SK-N-SH (cell line): ENCODE data around the gene MMP24OS.

ENCODE experiments used
- CHD2 ChIP-seq: fragments of 150-350 bp; IDR thresholded peaks from 2 replicates; pipeline ENCODE4 v1.6.1; 2018; ENCODE audit warnings: low read length; ENCODE audit not compliant: partially characterized antibody
- CTCF ChIP-seq: fragments of 200-600 bp; sonication (generic); IDR thresholded peaks from 2 replicates; pipeline ENCODE4 v1.6.1; 2017; ENCODE audit warnings: antibody characterized with exemption, mild to moderate bottlenecking, moderate library complexity
- EP300 ChIP-seq, 2 experiments: IDR thresholded peaks; 2 replicates each; pipeline versions ENCODE4 v1.4.0 to v1.6.1; 2012; ENCODE audit warnings: borderline replicate concordance in 1 of 2, low read depth in 1 of 2, low read length in 1 of 2
- FOSL2 ChIP-seq: IDR thresholded peaks from 2 replicates; pipeline ENCODE4 v1.4.0; 2012; ENCODE audit warnings: low read depth, mild to moderate bottlenecking, moderate library complexity, borderline replicate concordance
- MEF2A ChIP-seq: IDR thresholded peaks from 2 replicates; pipeline ENCODE4 v1.4.0; 2012; ENCODE audit warnings: low read depth, borderline replicate concordance
- MXI1 ChIP-seq: IDR thresholded peaks from 2 replicates; pipeline ENCODE4 v1.6.1; 2012; ENCODE audit warnings: mild to moderate bottlenecking, low read depth, low read length, improper control_type of control experiment
- PBX3 ChIP-seq: IDR thresholded peaks from 2 replicates; pipeline ENCODE4; 2012
- REST ChIP-seq: IDR thresholded peaks from 2 replicates; pipeline ENCODE4 v1.6.1; 2012; ENCODE audit warnings: mild to moderate bottlenecking, low read depth, low read length, moderate library complexity
- RFX5 ChIP-seq: IDR thresholded peaks from 2 replicates; pipeline ENCODE4 v1.6.1; 2012; ENCODE audit warnings: mild to moderate bottlenecking, improper control_type of control experiment, low read length
- SMC3 ChIP-seq: IDR thresholded peaks from 2 replicates; pipeline ENCODE4 v1.6.1; 2012; ENCODE audit warnings: low read depth, low read length, improper control_type of control experiment
- USF2 ChIP-seq: fragments of 150-350 bp; IDR thresholded peaks from 2 replicates; pipeline ENCODE4 v1.6.1; 2017; ENCODE audit warnings: antibody characterized with exemption, low read length, low read depth, borderline replicate concordance
- ZBTB33 ChIP-seq: IDR thresholded peaks from 2 replicates; pipeline ENCODE4 v1.4.0; 2012; ENCODE audit warnings: low read depth, borderline replicate concordance

- no peak for TF ChIP-seq REST
- TF ChIP-seq MEF2A, result no peak
- TF ChIP-seq CTCF, result no peak
- TF ChIP-seq FOSL2, result no peak
- no peak for TF ChIP-seq SMC3
- no peak for TF ChIP-seq MXI1
- TF ChIP-seq ZBTB33, result no peak
- no peak for TF ChIP-seq PBX3
- no peak for TF ChIP-seq USF2
- TF ChIP-seq RFX5, result no peak
- TF ChIP-seq EP300 (IDR thresholded peaks at IDR 0.05; ENCODE audit: borderline replicate concordance in 1 of 2, low read depth in 1 of 2, low read length in 1 of 2), result no peak
- TF ChIP-seq CHD2, result no peak
Measured at GRCh38 chr20:35286899-35287508, 9.1 kb upstream of the MMP24OS start.
